Measurements from ENCODE around the gene SMPD1. TPM values are rescaled to one million over a fixed set of nuclear protein-coding genes. Genes with fewer than 3 reads are reported as not detected.

SMPD1 gene
- total RNA-seq, 2 donors from 2014 or later = 36.6 to 51.3 TPM

GRCh38 chr11:6362185-6362872, 27.9 kb upstream of the SMPD1 start:
- ATAC-seq (ENCODE audit: insufficient number of reproducible peaks, low FRiP score, low read depth) (peak; percentile 92), DNase-seq (ENCODE audit: low spot score) (peak; percentile 90)
- TF ChIP-seq CTCF (IDR thresholded peaks at IDR 0.05) = no peak
- Histone ChIP-seq H3K9me3 (no peaks in the 10 kb centered on the region), H3K27ac (peak overlapping the region; percentile 77 to 94), H3K27me3 (replicated peaks; ENCODE audit: insufficient read depth) (no peaks in the 10 kb centered on the region), H3K36me3 (no peaks in the 10 kb centered on the region), H3K4me3 (peak overlapping the region; percentile 36), H3K4me1 (ENCODE audit: control insufficient read depth in 1 of 2, low read depth in 2 of 2) (peaks cover 12 to 39% of the 10 kb centered on the region in 2 donors)

- peak overlapping the region; percentile 77 to 94 for H3K27ac ChIP-seq
- no peaks in the 10 kb centered on the region for H3K9me3 ChIP-seq
- peak; percentile 90 for TF ChIP-seq CTCF (IDR thresholded peaks at IDR 0.05)
- H3K36me3 ChIP-seq = no peaks in the 10 kb centered on the region
- peak overlapping the region; percentile 36 for H3K4me3 ChIP-seq
- H3K27me3 ChIP-seq (replicated peaks; ENCODE audit: insufficient read depth) = no peaks in the 10 kb centered on the region
- peaks cover 5 to 31% of the 10 kb centered on the region in 2 donors for H3K4me1 ChIP-seq (ENCODE audit: control insufficient read depth in 1 of 2, low read depth in 2 of 2)
- DNase-seq (ENCODE audit: low spot score) (peak; percentile 72), ATAC-seq (ENCODE audit: insufficient number of reproducible peaks, low FRiP score, low read depth) (peak; percentile 85)
Observed at GRCh38 chr11:6362873-6363678, 27.2 kb upstream of the SMPD1 start.

- no peak overlapping the region for H3K4me3 ChIP-seq
- TF ChIP-seq CTCF (IDR thresholded peaks at IDR 0.05) = no peak
- ATAC-seq (ENCODE audit: insufficient number of reproducible peaks, low FRiP score, low read depth) (no peak), DNase-seq (ENCODE audit: low spot score) (no peak)
- peaks cover 4 to 25% of the 10 kb centered on the region in 2 donors for H3K4me1 ChIP-seq (ENCODE audit: control insufficient read depth in 1 of 2, low read depth in 2 of 2)
- H3K36me3 ChIP-seq = no peaks in the 10 kb centered on the region
- H3K27ac ChIP-seq = no peak overlapping the region
- no peaks in the 10 kb centered on the region for H3K9me3 ChIP-seq
- no peaks in the 10 kb centered on the region for H3K27me3 ChIP-seq (replicated peaks; ENCODE audit: insufficient read depth)
Observed at GRCh38 chr11:6365659-6366058, 24.6 kb upstream of the SMPD1 start.

- no peak overlapping the region for H3K4me3 ChIP-seq
- TF ChIP-seq CTCF (IDR thresholded peaks at IDR 0.05) = no peak
- H3K36me3 ChIP-seq = no peaks in the 10 kb centered on the region
- DNase-seq (ENCODE audit: low spot score) = no peak
- no peaks in the 10 kb centered on the region for H3K27me3 ChIP-seq (replicated peaks; ENCODE audit: insufficient read depth)
- H3K4me1 ChIP-seq (ENCODE audit: control insufficient read depth in 1 of 2, low read depth in 2 of 2) = no peaks in the 10 kb centered on the region
- no peaks in the 10 kb centered on the region for H3K9me3 ChIP-seq
- no peak overlapping the region for H3K27ac ChIP-seq
- no peak for ATAC-seq (ENCODE audit: insufficient number of reproducible peaks, low FRiP score, low read depth)
Observed at GRCh38 chr11:6371825-6372224, 18.4 kb upstream of the SMPD1 start.

GRCh38 chr11:6377902-6378639, 12.2 kb upstream of the SMPD1 start:
- ATAC-seq (ENCODE audit: insufficient number of reproducible peaks, low FRiP score, low read depth) (no peak), DNase-seq (ENCODE audit: low spot score) (no peak)
- H3K4me1 ChIP-seq (ENCODE audit: control insufficient read depth in 1 of 2, low read depth in 2 of 2) = no peaks in the 10 kb centered on the region
- H3K27ac ChIP-seq = no peak overlapping the region
- no peak for TF ChIP-seq CTCF (IDR thresholded peaks at IDR 0.05)
- H3K4me3 ChIP-seq = no peak overlapping the region
- no peaks in the 10 kb centered on the region for H3K36me3 ChIP-seq
- H3K27me3 ChIP-seq (replicated peaks; ENCODE audit: insufficient read depth) = no peaks in the 10 kb centered on the region
- H3K9me3 ChIP-seq = no peaks in the 10 kb centered on the region

All from thoracic aorta (tissue), 2 donors.